Lung (tissue), 12 donors: ENCODE data around the gene TBC1D23. TPM values are rescaled to one million over a fixed set of nuclear protein-coding genes. Genes with fewer than 3 reads are reported as not detected.

Experiments used
- ATAC-seq: fragments of 200-7000 bp; cut with Tn5 transposase; one replicate; pipeline ENCODE4 v1.9.1; 2020; ENCODE audit warnings: moderate number of reproducible peaks; ENCODE audit not compliant: insufficient read depth, low FRiP score
- DNase-seq, 3 donors: peaks; one replicate each; pipeline ENCODE4 v3.0.0-alpha.2; 2013 to 2017
- H3K27ac ChIP-seq, 2 donors: one replicate each; pipeline ENCODE4 v1.5.1; 2013; ENCODE audit warnings: mild to moderate bottlenecking in 2 of 2, moderate library complexity in 2 of 2, control low read depth in 1 of 2, inconsistent platforms in 1 of 2, low read depth in 1 of 2, low read length in 1 of 2
- H3K27me3 ChIP-seq, 3 donors: one replicate each; pipeline ENCODE4 v1.5.1; 2013; ENCODE audit warnings: low read length in 2 of 3; ENCODE audit not compliant: control insufficient read depth in 3 of 3, insufficient read depth in 3 of 3
- H3K36me3 ChIP-seq, 4 donors: one replicate each; pipeline ENCODE4 v1.5.1; 2013; ENCODE audit warnings: low read length in 4 of 4, mild to moderate bottlenecking in 1 of 4, moderate library complexity in 1 of 4; ENCODE audit not compliant: control insufficient read depth in 4 of 4, insufficient read depth in 4 of 4
- H3K4me1 ChIP-seq, 5 donors: one replicate each; pipeline ENCODE4 v1.5.1; 2013; ENCODE audit warnings: low read length in 5 of 5, mild to moderate bottlenecking in 2 of 5, moderate library complexity in 1 of 5; ENCODE audit not compliant: control insufficient read depth in 5 of 5, insufficient read depth in 5 of 5
- H3K4me3 ChIP-seq: one replicate; pipeline ENCODE4 v1.5.1; 2013; ENCODE audit warnings: mild to moderate bottlenecking, control low read depth, moderate library complexity
- H3K9ac ChIP-seq, 2 donors: one replicate each; pipeline ENCODE4 v1.5.1; 2013; ENCODE audit warnings: low read length in 2 of 2, control low read depth in 1 of 2; ENCODE audit not compliant: insufficient read depth in 1 of 2
- H3K9me3 ChIP-seq, 4 donors: one replicate each; pipeline ENCODE4 v1.5.1; 2013; ENCODE audit warnings: low read length in 3 of 4, mild to moderate bottlenecking in 1 of 4, moderate library complexity in 1 of 4; ENCODE audit not compliant: control insufficient read depth in 4 of 4, insufficient read depth in 3 of 4
- WGBS, 2 donors: extraction: QIAGEN DNeasy Blood & Tissue Kit; methylation state at CpG; one replicate each; pipeline ENCODE4 v1.1.7; 2013; 5-methylcytosine and 5-hydroxymethylcytosine counted together
- polyA plus RNA-seq, 2 donors: library from polyadenylated mRNA; stranded (reverse); fragments of 200-250 nt; gene quantifications; one replicate each; pipeline ENCODE4 v1.2.1, GENCODE V29; 2013
- total RNA-seq, 2 donors: library from RNA; depleted of rRNA in 1 of 2; stranded (reverse); fragments of >200 nt in 1 of 2; gene quantifications; one replicate each; pipeline ENCODE4 v1.2.1, GENCODE V29; 2014 to 2021
- TF ChIP-seq, protein P1 (sequence below): IDR thresholded peaks from 2 replicates; pipeline ENCODE4 v1.5.1; 2012; ENCODE audit warnings: mild to moderate bottlenecking; ENCODE audit errors: control extremely low read depth, extremely low read depth
- donor health status: control.
- donor health status: control.
- donor health status: Bipolar disorder and iron deficiency.
- donor health status: healthy.
- donor health status: DM: yes; HTN: yes; CAD: no.

The TBC1D23 gene
- total and polyA plus RNA-seq, 4 donors = 15.7 to 60.6 (median 26.9) TPM

GRCh38 chr3:100288288-100288894 is 27.6 kb downstream of the TBC1D23 start:
- no peak for DNase-seq
- no peak for ATAC-seq
- Histone ChIP-seq H3K9me3 (no peaks in the 10 kb centered on the region), H3K27ac (no peak overlapping the region), H3K36me3 (peaks cover 4 to 23% (median 16%) of the 10 kb centered on the region in 4 donors), H3K9ac (no peak overlapping the region), H3K4me3 (no peak overlapping the region), H3K27me3 (no peaks in the 10 kb centered on the region), H3K4me1 (peaks cover 0 to 2% (median 0%) of the 10 kb centered on the region in 5 donors)
- TF ChIP-seq, protein P1, sequence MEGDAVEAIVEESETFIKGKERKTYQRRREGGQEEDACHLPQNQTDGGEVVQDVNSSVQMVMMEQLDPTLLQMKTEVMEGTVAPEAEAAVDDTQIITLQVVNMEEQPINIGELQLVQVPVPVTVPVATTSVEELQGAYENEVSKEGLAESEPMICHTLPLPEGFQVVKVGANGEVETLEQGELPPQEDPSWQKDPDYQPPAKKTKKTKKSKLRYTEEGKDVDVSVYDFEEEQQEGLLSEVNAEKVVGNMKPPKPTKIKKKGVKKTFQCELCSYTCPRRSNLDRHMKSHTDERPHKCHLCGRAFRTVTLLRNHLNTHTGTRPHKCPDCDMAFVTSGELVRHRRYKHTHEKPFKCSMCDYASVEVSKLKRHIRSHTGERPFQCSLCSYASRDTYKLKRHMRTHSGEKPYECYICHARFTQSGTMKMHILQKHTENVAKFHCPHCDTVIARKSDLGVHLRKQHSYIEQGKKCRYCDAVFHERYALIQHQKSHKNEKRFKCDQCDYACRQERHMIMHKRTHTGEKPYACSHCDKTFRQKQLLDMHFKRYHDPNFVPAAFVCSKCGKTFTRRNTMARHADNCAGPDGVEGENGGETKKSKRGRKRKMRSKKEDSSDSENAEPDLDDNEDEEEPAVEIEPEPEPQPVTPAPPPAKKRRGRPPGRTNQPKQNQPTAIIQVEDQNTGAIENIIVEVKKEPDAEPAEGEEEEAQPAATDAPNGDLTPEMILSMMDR = no peak

DNA sequence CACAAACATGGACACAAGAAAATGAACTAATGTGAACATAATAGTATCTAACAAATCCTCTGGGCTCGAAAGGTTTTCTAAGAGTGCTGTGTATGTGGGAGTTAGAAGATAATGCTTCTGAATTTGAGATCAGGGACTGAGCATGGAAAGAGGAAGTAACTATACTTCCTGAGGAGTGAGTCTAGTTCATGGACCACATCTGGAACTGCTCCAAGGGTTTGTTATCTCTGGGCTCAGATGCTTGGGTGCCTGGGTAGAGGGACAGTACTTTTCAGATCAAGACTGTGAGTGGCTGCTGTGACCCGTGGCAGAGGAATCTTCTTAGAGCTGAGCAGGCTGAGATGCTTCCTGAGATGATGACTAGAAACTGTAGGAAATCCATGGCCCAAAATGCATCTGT is 28.5 kb downstream of the TBC1D23 start:
- 24 to 47% methylated on average over 2 of the region's 2 CpGs for WGBS, 2 donors
- Histone ChIP-seq H3K4me1 (peaks cover 0 to 2% (median 0%) of the 10 kb centered on the region in 5 donors), H3K27me3 (no peaks in the 10 kb centered on the region), H3K27ac (no peak overlapping the region), H3K9ac (no peak overlapping the region), H3K4me3 (no peak overlapping the region), H3K9me3 (no peaks in the 10 kb centered on the region), H3K36me3 (peaks cover 4 to 23% (median 14%) of the 10 kb centered on the region in 4 donors)
- TF ChIP-seq, protein P1 = no peak
- no peak for ATAC-seq
- peak in 1 of 3 donors; percentile 6 for DNase-seq

GRCh38 chr3:100295089-100295488 is 34.3 kb downstream of the TBC1D23 start:
- Histone ChIP-seq H3K27ac (no peak overlapping the region), H3K4me1 (no peaks in the 10 kb centered on the region), H3K4me3 (no peak overlapping the region), H3K9ac (no peak overlapping the region), H3K27me3 (no peaks in the 10 kb centered on the region), H3K9me3 (no peaks in the 10 kb centered on the region), H3K36me3 (peaks cover 6 to 25% (median 13%) of the 10 kb centered on the region in 4 donors)
- no peak for ATAC-seq
- WGBS, 2 donors = 100% methylated on average over 1 of the region's 1 CpG
- TF ChIP-seq, protein P1 = no peak
- no peak for DNase-seq

DNA sequence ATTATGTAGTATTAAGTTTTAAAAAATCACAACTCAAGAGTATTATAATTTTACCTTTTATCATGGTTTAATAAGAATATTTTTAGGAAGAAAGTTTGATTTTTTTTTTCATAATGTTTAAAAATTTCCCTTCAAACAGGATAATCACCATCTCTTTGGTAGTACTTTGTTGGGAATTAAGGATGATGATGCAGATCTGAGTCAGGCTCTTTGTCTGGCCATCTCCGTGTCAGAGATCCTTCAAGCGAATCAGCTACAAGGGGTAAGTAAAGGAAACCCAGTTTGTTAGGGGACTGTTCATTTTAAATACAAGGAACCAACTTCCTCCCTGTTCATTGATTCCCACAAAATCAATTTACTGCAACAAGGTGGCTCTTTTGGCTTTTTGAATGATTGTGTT is 37.0 kb downstream of the TBC1D23 start:
- Histone ChIP-seq H3K9me3 (no peaks in the 10 kb centered on the region), H3K36me3 (peaks cover 5 to 24% (median 13%) of the 10 kb centered on the region in 4 donors), H3K4me3 (no peak overlapping the region), H3K27me3 (no peaks in the 10 kb centered on the region), H3K9ac (no peak overlapping the region), H3K27ac (no peak overlapping the region), H3K4me1 (no peaks in the 10 kb centered on the region)
- no peak for DNase-seq
- TF ChIP-seq, protein P1 = no peak
- no peak for ATAC-seq
- 95 to 97% methylated on average over 2 of the region's 2 CpGs for WGBS, 2 donors
